OCI-M2 (cell line): ENCODE results near the gene NR6A1.

Source experiments
- DNase-seq: peaks from one replicate; lab custom pipeline; 2025; ENCODE audit not compliant: unreplicated experiment; lab: John Stamatoyannopoulos, UW

Gene NR6A1

GRCh38 chr9:124537926-124538325 lies 233.2 kb downstream of the NR6A1 start:
- DNase-seq = no peak

GRCh38 chr9:124535846-124536245 lies 235.3 kb downstream of the NR6A1 start:
- no peak for DNase-seq

- DNase-seq = no peak
Observed at GRCh38 chr9:124532897-124533296, 238.2 kb downstream of the NR6A1 start.

GRCh38 chr9:124531115-124531514 lies 240.0 kb downstream of the NR6A1 start:
- no peak for DNase-seq

GRCh38 chr9:124530246-124530645 lies 240.9 kb downstream of the NR6A1 start:
- DNase-seq = no peak

GRCh38 chr9:124527781-124528180 lies 243.3 kb downstream of the NR6A1 start:
- no peak for DNase-seq

- DNase-seq = no peak
Observed at GRCh38 chr9:124526174-124526573, 244.9 kb downstream of the NR6A1 start.

GRCh38 chr9:124522121-124523098 lies 248.7 kb downstream of the NR6A1 start:
- no peak for DNase-seq

- no peak for DNase-seq
Observed at GRCh38 chr9:124521142-124521541, 250.0 kb downstream of the NR6A1 start.

GRCh38 chr9:124520206-124520596 lies 250.9 kb downstream of the NR6A1 start:
- DNase-seq = no peak

GRCh38 chr9:124518116-124518515 lies 253.0 kb downstream of the NR6A1 start:
- DNase-seq = no peak

GRCh38 chr9:124517600-124517999 lies 253.5 kb downstream of the NR6A1 start:
- no peak for DNase-seq

GRCh38 chr9:124514874-124515273 lies 256.2 kb downstream of the NR6A1 start:
- DNase-seq = no peak

- DNase-seq = no peak
Observed at GRCh38 chr9:124514125-124514524, 257.0 kb downstream of the NR6A1 start.

GRCh38 chr9:124513376-124513994 lies 257.6 kb downstream of the NR6A1 start:
- DNase-seq = no peak

- DNase-seq = no peak
Observed at GRCh38 chr9:124512806-124513204, 258.3 kb downstream of the NR6A1 start.

GRCh38 chr9:124511891-124512805 lies 259.0 kb downstream of the NR6A1 start:
- DNase-seq = peak; percentile 53

GRCh38 chr9:124511426-124511840 lies 259.7 kb downstream of the NR6A1 start:
- no peak for DNase-seq

GRCh38 chr9:124510650-124511425 lies 260.3 kb downstream of the NR6A1 start:
- DNase-seq = no peak

GRCh38 chr9:124507880-124508423 lies 263.2 kb downstream of the NR6A1 start:
- no peak for DNase-seq
